MM.1S (cell line): ENCODE data around the gene SNRNP40.

Experiments
- DNase-seq: peaks from one replicate; pipeline ENCODE4 v3.0.0-alpha.2; 2015
- H2AFZ ChIP-seq: fragments of 300-600 bp; sonication (generic); 2 replicates; pipeline ENCODE4 v1.6.0; 2016; ENCODE audit warnings: antibody characterized with exemption, low read length
- H3F3A ChIP-seq: fragments of 300-600 bp; sonication (generic); 2 replicates; pipeline ENCODE4 v1.6.1; 2016; ENCODE audit warnings: mild to moderate bottlenecking, antibody characterized with exemption, low read length, moderate library complexity, mixed read lengths; ENCODE audit not compliant: insufficient read depth
- H3K27ac ChIP-seq: fragments of 300-600 bp; sonication (generic); 2 replicates; pipeline ENCODE4 v1.5.1; 2016; ENCODE audit warnings: mild to moderate bottlenecking, low read length
- H3K27me3 ChIP-seq: fragments of 300-600 bp; sonication (generic); replicated peaks from 2 replicates; pipeline ENCODE4 v1.6.0; 2016; ENCODE audit warnings: low read length; ENCODE audit not compliant: insufficient read depth
- H3K36me3 ChIP-seq: fragments of 300-600 bp; sonication (generic); replicated peaks from 2 replicates; pipeline ENCODE4 v1.6.1; 2016; ENCODE audit warnings: mild to moderate bottlenecking, low read length, mixed read lengths; ENCODE audit not compliant: insufficient read depth
- H3K4me1 ChIP-seq: fragments of 300-600 bp; sonication (generic); 2 replicates; pipeline ENCODE4 v1.6.1; 2016; ENCODE audit warnings: low read length, mixed read lengths
- H3K4me2 ChIP-seq: fragments of 300-600 bp; sonication (generic); 2 replicates; pipeline ENCODE4 v1.6.0; 2016; ENCODE audit warnings: low read depth, low read length
- H3K4me3 ChIP-seq: fragments of 300-600 bp; sonication (generic); 2 replicates; pipeline ENCODE4 v1.5.1; 2016; ENCODE audit warnings: low read length, mixed read lengths
- H3K79me2 ChIP-seq: fragments of 300-600 bp; sonication (generic); 2 replicates; pipeline ENCODE4 v1.6.1; 2016; ENCODE audit warnings: mixed run types, low read length, mixed read lengths
- H3K9ac ChIP-seq: fragments of 300-600 bp; sonication (generic); 2 replicates; pipeline ENCODE4 v1.6.1; 2016; ENCODE audit warnings: low read length, mixed read lengths
- H3K9me2 ChIP-seq: fragments of 300-600 bp; sonication (generic); replicated peaks from 2 replicates; pipeline ENCODE4 v1.6.1; 2016; ENCODE audit warnings: mild to moderate bottlenecking, low read length, mixed read lengths; ENCODE audit not compliant: insufficient read depth
- H3K9me3 ChIP-seq: fragments of 300-600 bp; sonication (generic); replicated peaks from 2 replicates; pipeline ENCODE4 v1.6.1; 2016; ENCODE audit warnings: mild to moderate bottlenecking, low read length, mixed read lengths; ENCODE audit not compliant: insufficient read depth
- H4K20me1 ChIP-seq: fragments of 300-600 bp; sonication (generic); 2 replicates; pipeline ENCODE4 v1.6.1; 2016; ENCODE audit warnings: mild to moderate bottlenecking, low read length, moderate library complexity, mixed read lengths; ENCODE audit not compliant: insufficient read depth
- EZH2 ChIP-seq: fragments of 300-600 bp; sonication (generic); optimal IDR thresholded peaks from 2 replicates; pipeline ENCODE3; 2017; ENCODE audit warnings: low read depth, mild to moderate bottlenecking, antibody characterized with exemption, low read length, mixed read lengths
- EZH2phosphoT487 ChIP-seq: fragments of 300-600 bp; sonication (generic); IDR thresholded peaks from 2 replicates; pipeline ENCODE4 v1.6.1; 2018; ENCODE audit warnings: antibody characterized with exemption, low read length
- TF ChIP-seq, protein P1 (sequence below): fragments of 300-600 bp; sonication (generic); IDR thresholded peaks from 2 replicates; pipeline ENCODE4 v1.5.1; 2016; ENCODE audit warnings: antibody characterized with exemption, low read length, mixed read lengths

Gene SNRNP40

DNA sequence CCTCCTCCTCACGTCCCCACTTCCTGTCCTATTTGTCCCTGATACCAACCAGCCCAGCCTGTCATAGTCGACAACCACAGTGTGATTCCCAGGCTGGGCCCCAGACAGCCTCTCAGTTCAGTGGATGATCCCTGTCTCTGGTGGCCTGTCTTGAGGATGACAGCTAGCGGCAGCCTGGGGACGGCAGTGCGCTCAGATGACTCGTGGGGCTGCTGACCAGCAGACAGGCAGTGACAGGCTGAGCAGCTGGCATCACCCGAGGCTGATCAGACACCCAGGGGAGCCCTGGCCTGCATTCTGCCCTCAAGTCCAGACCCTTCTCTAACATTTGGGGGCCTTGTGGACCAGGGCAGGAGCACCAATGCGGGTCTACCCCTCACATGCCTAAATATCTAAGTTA lies 77.9 kb downstream of the SNRNP40 start:
- no peaks in the 10 kb centered on the region for H4K20me1 ChIP-seq
- H3K79me2 ChIP-seq = no peaks in the 10 kb centered on the region
- H3K4me2 ChIP-seq = no peak overlapping the region
- no peak overlapping the region for H3K4me3 ChIP-seq
- TF ChIP-seq, protein P1, sequence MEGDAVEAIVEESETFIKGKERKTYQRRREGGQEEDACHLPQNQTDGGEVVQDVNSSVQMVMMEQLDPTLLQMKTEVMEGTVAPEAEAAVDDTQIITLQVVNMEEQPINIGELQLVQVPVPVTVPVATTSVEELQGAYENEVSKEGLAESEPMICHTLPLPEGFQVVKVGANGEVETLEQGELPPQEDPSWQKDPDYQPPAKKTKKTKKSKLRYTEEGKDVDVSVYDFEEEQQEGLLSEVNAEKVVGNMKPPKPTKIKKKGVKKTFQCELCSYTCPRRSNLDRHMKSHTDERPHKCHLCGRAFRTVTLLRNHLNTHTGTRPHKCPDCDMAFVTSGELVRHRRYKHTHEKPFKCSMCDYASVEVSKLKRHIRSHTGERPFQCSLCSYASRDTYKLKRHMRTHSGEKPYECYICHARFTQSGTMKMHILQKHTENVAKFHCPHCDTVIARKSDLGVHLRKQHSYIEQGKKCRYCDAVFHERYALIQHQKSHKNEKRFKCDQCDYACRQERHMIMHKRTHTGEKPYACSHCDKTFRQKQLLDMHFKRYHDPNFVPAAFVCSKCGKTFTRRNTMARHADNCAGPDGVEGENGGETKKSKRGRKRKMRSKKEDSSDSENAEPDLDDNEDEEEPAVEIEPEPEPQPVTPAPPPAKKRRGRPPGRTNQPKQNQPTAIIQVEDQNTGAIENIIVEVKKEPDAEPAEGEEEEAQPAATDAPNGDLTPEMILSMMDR = no peak
- no peak for TF ChIP-seq EZH2phosphoT487
- no peak for TF ChIP-seq EZH2
- no peak overlapping the region for H2AFZ ChIP-seq
- peaks cover 1% of the 10 kb centered on the region; the same call in 1 of the 2 replicates for H3K27me3 ChIP-seq
- no peaks in the 10 kb centered on the region for H3K9me2 ChIP-seq
- H3F3A ChIP-seq = no peaks in the 10 kb centered on the region
- no peak overlapping the region for H3K27ac ChIP-seq
- no peaks in the 10 kb centered on the region for H3K36me3 ChIP-seq
- no peaks in the 10 kb centered on the region for H3K9me3 ChIP-seq
- H3K4me1 ChIP-seq = no peaks in the 10 kb centered on the region
- no peak overlapping the region for H3K9ac ChIP-seq
- no peak for DNase-seq

DNA sequence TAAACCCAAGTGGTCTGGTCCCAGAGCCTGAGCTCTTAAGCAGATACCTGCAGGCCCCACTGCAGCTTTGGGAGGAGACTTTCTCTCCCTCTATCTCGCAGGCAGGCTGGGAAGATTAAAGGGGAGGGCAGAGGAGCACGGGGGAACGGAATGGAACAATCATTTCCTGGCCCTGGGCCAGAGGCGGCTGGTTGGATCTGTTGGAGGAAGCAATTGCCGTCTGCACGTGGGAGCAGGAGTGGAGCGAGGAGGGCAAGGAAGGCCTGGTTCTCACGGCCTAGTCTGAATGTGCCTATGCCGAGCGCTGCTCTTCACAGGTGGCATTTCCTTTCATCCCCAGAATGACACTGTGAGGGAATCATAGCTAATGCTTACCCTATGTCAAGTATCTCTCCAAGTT lies 80.6 kb downstream of the SNRNP40 start:
- no peak for DNase-seq

DNA sequence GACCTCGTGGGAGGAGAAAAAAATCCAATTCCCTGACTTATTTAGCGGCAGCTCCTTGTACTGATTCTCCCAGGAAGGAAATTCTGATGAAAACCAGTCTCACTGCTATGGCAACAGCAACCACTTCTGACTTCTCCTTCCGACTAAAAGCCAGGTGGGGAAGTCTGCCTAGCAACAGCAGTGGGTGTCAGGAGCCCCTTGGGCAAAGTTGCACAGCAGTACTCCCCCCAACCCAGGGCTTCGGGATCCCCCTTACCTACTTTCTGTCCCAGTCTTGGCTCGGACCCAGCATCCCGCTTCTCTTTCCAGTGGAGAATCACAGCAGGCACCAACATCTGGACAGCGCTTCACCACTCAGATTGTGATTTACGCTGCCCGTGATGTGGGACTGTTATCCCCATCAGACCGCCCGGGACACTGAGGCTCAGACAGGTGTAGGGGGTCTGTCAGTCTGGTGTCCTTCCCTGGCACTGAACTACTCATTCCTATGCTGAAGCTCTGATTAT lies 81.5 kb downstream of the SNRNP40 start:
- Histone ChIP-seq H3K36me3 (no peaks in the 10 kb centered on the region), H3K4me3 (no peak overlapping the region), H2AFZ (no peak overlapping the region), H3K9me2 (no peaks in the 10 kb centered on the region), H3F3A (no peaks in the 10 kb centered on the region), H3K79me2 (no peaks in the 10 kb centered on the region), H3K9ac (no peak overlapping the region), H3K4me2 (no peak overlapping the region), H3K4me1 (no peaks in the 10 kb centered on the region), H3K27me3 (no peaks in the 10 kb centered on the region), H4K20me1 (no peaks in the 10 kb centered on the region), H3K27ac (no peak overlapping the region), H3K9me3 (no peaks in the 10 kb centered on the region)
- TF ChIP-seq, protein P1 = no peak
- TF ChIP-seq EZH2phosphoT487 (no peak), EZH2 (no peak)
- DNase-seq = no peak

More for the DNA sequence above, 80.6 kb downstream of the SNRNP40 start:
- no peak overlapping the region for H2AFZ ChIP-seq
- H3K79me2 ChIP-seq = no peaks in the 10 kb centered on the region
- no peaks in the 10 kb centered on the region for H4K20me1 ChIP-seq
- H3K27ac ChIP-seq = no peak overlapping the region
- no peaks in the 10 kb centered on the region for H3K9me2 ChIP-seq
- no peak overlapping the region for H3K9ac ChIP-seq
- TF ChIP-seq EZH2 (no peak), EZH2phosphoT487 (no peak)
- TF ChIP-seq, protein P1 = no peak
- H3K4me2 ChIP-seq = no peak overlapping the region
- no peaks in the 10 kb centered on the region for H3K27me3 ChIP-seq
- H3K4me1 ChIP-seq = no peaks in the 10 kb centered on the region
- H3K9me3 ChIP-seq = no peaks in the 10 kb centered on the region
- H3K36me3 ChIP-seq = no peaks in the 10 kb centered on the region
- no peak overlapping the region for H3K4me3 ChIP-seq
- H3F3A ChIP-seq = no peaks in the 10 kb centered on the region
